Adrenal gland (tissue), 12 donors: ENCODE measurements around the gene ASTN2. TPM values are rescaled to one million over a fixed set of nuclear protein-coding genes. Genes with fewer than 3 reads are reported as not detected.

Experiments used
- DNase-seq, 7 donors: peaks; one replicate each; pipeline ENCODE4 v3.0.0-alpha.2; 2019 to 2020
- H3K27ac ChIP-seq, 5 donors: fragments of 200-600 bp; sonication (generic) in 4 of 5; 1 replicate in 3 of 5; 2 replicates in 2 of 5; pipeline versions ENCODE4 v1.5.1 to v1.8.0; 2016 to 2020; ENCODE audit warnings: mild to moderate bottlenecking in 1 of 5
- H3K27me3 ChIP-seq: fragments of 200-600 bp; 2 replicates; pipeline ENCODE4 v1.8.0; 2021
- H3K36me3 ChIP-seq, 2 donors: fragments of 200-600 bp; replicated peaks in 1 of 2; 1 replicate in 1 of 2; 2 replicates in 1 of 2; pipeline versions ENCODE4 v1.5.1 to v1.8.0; 2018 to 2022
- H3K4me1 ChIP-seq, 2 donors: fragments of 200-600 bp; replicated peaks in 1 of 2; 1 replicate in 1 of 2; 2 replicates in 1 of 2; pipeline versions ENCODE4 v1.5.1 to v1.8.0; 2018 to 2021
- H3K4me3 ChIP-seq, 4 donors: fragments of 200-600 bp; sonication (generic) in 3 of 4; one replicate each; pipeline ENCODE4 v1.5.1; 2016 to 2018
- H3K9me3 ChIP-seq, 3 donors: fragments of 200-600 bp; sonication (generic) in 1 of 3; replicated peaks in 1 of 3; 1 replicate in 2 of 3; 2 replicates in 1 of 3; pipeline versions ENCODE4 v1.5.1 to v1.8.0; 2016 to 2021
- CTCF ChIP-seq, 6 experiments: fragments of 450-650 bp in 4 of 6; fragments of 200-600 bp in 2 of 6; sonication (generic) in 1 of 6; IDR thresholded peaks; 1 replicate in 5 of 6; 2 replicates in 1 of 6; pipeline versions ENCODE4 v1.5.1 to v1.8.0; 2016 to 2021; ENCODE audit warnings: antibody characterized with exemption in 6 of 6, mild to moderate bottlenecking in 2 of 6, moderate library complexity in 1 of 6
- POLR2A ChIP-seq, 2 donors: fragments of 450-650 bp; IDR thresholded peaks; one replicate each; pipeline ENCODE4 v1.6.1; 2017; ENCODE audit warnings: antibody characterized with exemption in 2 of 2, mild to moderate bottlenecking in 2 of 2, moderate library complexity in 1 of 2
- WGBS, 4 donors: extraction: QIAGEN DNeasy Blood & Tissue Kit in 2 of 4; methylation state at CpG; one replicate each; pipeline versions ENCODE4 v1.1.5 to v1.1.7; 2013 to 2017; 5-methylcytosine and 5-hydroxymethylcytosine counted together
- intact Hi-C, 2 donors: fragments of 100-400 bp; cut with DNase I; formaldehyde crosslinking; loops; one replicate each; pipeline versions ENCODE4 v1.14.1 to v1.15.0; 2022 to 2023
- polyA plus RNA-seq, 3 donors: library from polyadenylated mRNA; stranded (reverse); fragments of 200-250 nt in 2 of 3; fragments of 350-450 nt in 1 of 3; fragmentation: Illumina TruSeq in 1 of 3; extraction: RNeasy Lipid Tissue Mini Kit (QIAGEN cat#74804) in 1 of 3; gene quantifications; one replicate each; pipeline ENCODE4 v1.2.3, GENCODE V29; 2013 to 2014
- total RNA-seq, 9 donors: library from RNA; depleted of rRNA in 4 of 9; stranded (reverse); fragments of >200 nt in 4 of 9; fragments of 120-200 nt in 1 of 9; fragmentation: NEBNext Ultra II Directional in 1 of 9; extraction: Animal tissue kit (Norgen Biotek cat#: 25700) in 1 of 9; gene quantifications; one replicate each; pipeline versions ENCODE4 v1.1.0 to v1.2.4, GENCODE V29; 2013 to 2023
- donor health status: healthy with polysubstance abuse.
- donor health status: Bipolar disorder and iron deficiency.
- donor health status: DM: yes; HTN: yes; CAD: no.
- donor health status: DM: no; HTN: no; CAD: no.
- donor health status: DM: no; HTN: no; CAD: no.
- donor health status: DM: yes; HTN: yes; CAD: no.

The ASTN2 gene
- total and polyA plus RNA-seq, 12 donors = 2.5 to 15.6 (median 6.8) TPM

DNA sequence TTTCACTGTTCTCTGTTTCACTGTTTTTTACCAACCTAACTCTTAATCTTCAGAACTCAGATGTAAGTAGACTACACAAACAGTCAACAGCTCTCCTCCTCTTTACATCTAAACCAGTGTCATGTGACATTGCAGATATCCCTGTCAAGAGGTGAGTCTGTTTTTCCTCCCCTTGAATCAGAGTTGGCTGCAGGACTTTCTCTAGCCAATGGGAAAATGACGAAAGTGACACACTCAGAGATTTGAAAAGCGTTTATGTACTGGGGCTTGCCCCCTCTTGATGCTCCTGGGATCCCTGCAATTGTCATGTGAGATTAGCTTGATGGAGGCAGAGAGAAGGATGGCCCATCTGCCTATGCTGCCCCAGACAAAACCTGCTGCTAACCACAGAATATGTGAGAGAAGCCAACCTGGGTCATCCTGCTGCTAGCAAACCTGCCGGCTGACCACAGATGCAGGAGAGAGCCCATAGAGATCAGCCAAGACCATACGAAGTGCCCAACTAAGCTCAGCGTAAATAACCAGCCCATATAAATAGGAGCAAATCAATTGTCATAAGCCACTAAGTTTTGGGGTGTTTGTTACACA, 111.1 kb downstream of the ASTN2 start:
- H3K27me3 ChIP-seq = no peaks in the 10 kb centered on the region
- intact Hi-C loops = no loop called here
- H3K9me3 ChIP-seq = no peaks in the 10 kb centered on the region
- H3K4me1 ChIP-seq = no peaks in the 10 kb centered on the region
- WGBS, 4 donors = 62 to 79% (median 72%) methylated on average over 5 of the region's 5 CpGs
- no peak for DNase-seq
- H3K36me3 ChIP-seq = no peaks in the 10 kb centered on the region
- no peak overlapping the region for H3K4me3 ChIP-seq
- TF ChIP-seq POLR2A (IDR thresholded peaks at IDR 0.05) = no peak
- TF ChIP-seq CTCF (IDR thresholded peaks at IDR 0.05) = no peak
- no peak overlapping the region for H3K27ac ChIP-seq

- intact Hi-C loops = no loop called here
- no peaks in the 10 kb centered on the region for H3K4me1 ChIP-seq
- 62 to 77% (median 70%) methylated on average over 2 of the region's 2 CpGs for WGBS, 4 donors
- H3K27ac ChIP-seq = no peak overlapping the region
- H3K36me3 ChIP-seq = no peaks in the 10 kb centered on the region
- no peak overlapping the region for H3K4me3 ChIP-seq
- TF ChIP-seq CTCF (IDR thresholded peaks at IDR 0.05) (no peak), POLR2A (IDR thresholded peaks at IDR 0.05) (no peak)
- DNase-seq = no peak
- H3K27me3 ChIP-seq = no peaks in the 10 kb centered on the region
- H3K9me3 ChIP-seq = no peaks in the 10 kb centered on the region
These were observed 112.4 kb downstream of the ASTN2 start for GRCh38 chr9:117302487-117302886.

DNA sequence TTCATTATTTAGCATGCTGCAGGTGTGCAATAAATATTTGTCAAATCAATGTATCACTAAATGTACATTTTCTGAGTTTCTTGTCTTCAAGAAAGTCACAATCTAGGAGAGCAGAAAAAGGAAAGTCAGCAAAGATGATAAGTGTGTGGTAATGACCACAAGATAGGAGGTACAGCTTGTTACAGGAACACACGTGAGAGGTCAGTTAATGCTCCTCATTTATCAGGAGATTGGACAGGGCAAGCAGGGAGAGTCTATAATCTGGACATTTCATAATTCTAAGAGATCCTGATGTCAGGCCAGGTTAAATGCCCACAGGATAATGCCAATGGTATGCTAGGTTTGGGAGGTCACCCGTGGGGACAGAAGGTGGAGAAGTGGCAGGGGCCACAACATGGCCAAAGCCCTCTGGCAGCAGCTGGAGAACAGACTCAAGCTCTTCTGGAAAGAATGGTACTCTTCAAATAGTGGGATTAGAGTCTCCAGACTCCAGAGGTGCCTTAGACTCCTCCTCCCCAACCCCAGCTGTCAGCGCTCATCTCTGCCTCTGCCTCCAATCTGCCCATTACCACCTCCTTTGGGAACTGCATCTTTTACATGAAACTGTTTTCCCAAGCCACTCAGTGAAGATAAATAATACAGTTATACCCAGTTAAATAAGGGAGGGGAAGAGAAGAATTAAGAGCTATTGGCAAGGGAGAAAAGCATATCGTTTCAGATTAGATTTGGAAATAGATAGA, 114.3 kb downstream of the ASTN2 start:
- intact Hi-C loops = no loop called here
- H3K27ac ChIP-seq = no peak overlapping the region
- no peak for TF ChIP-seq POLR2A (IDR thresholded peaks at IDR 0.05)
- TF ChIP-seq CTCF (IDR thresholded peaks at IDR 0.05) = no peak
- H3K4me1 ChIP-seq = no peaks in the 10 kb centered on the region
- 51 to 61% (median 57%) methylated on average over 4 of the region's 4 CpGs for WGBS, 4 donors
- H3K9me3 ChIP-seq = no peaks in the 10 kb centered on the region
- H3K27me3 ChIP-seq = no peaks in the 10 kb centered on the region
- H3K4me3 ChIP-seq = no peak overlapping the region
- DNase-seq = no peak
- H3K36me3 ChIP-seq = no peaks in the 10 kb centered on the region

DNA sequence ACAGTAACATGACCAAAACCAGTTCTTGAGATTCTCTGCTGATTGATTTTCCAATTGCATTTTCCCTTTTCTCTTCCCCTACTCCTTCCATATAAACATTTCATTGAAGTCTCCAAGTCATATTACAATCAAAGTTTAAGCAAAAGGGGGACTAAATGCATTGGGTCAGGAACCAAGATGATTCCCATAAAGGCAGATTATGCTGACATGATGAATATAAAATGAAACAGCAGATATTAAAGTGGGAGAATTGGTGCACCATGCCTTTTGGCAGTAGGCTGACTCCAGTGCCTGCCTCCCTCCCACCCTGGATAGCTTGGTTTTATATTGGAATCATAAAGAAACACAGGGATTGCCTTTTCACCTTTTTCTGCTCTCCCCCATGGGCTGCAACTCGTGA, 118.4 kb downstream of the ASTN2 start:
- no peaks in the 10 kb centered on the region for H3K4me1 ChIP-seq
- H3K27ac ChIP-seq = no peak overlapping the region
- H3K4me3 ChIP-seq = no peak overlapping the region
- DNase-seq = no peak
- TF ChIP-seq POLR2A (IDR thresholded peaks at IDR 0.05) (no peak), CTCF (IDR thresholded peaks at IDR 0.05) (no peak)
- no peaks in the 10 kb centered on the region for H3K9me3 ChIP-seq
- no peaks in the 10 kb centered on the region for H3K36me3 ChIP-seq
- 36 to 67% (median 47%) methylated on average over 1 of the region's 1 CpG for WGBS, 4 donors
- no peaks in the 10 kb centered on the region for H3K27me3 ChIP-seq
- intact Hi-C loops = no loop called here
